HCT116 (cell line): Measurements from ENCODE around the gene SLC25A1.

Experiments used
- CBX3 ChIP-seq: IDR thresholded peaks from 2 replicates; pipeline ENCODE4 v1.6.1; 2012; ENCODE audit warnings: low read depth
- POLR2A ChIP-seq: IDR thresholded peaks from 2 replicates; pipeline ENCODE4 v1.7.0; 2011; ENCODE audit warnings: borderline replicate concordance; ENCODE audit not compliant: insufficient read depth, insufficient read length; ENCODE audit errors: extremely low read depth
- POLR2AphosphoS5 ChIP-seq: IDR thresholded peaks from 2 replicates; pipeline ENCODE4 v1.6.1; 2011; ENCODE audit warnings: mild to moderate bottlenecking, low read depth, low read length, moderate library complexity
- TF ChIP-seq, protein P1 (sequence below): IDR thresholded peaks from 2 replicates; pipeline ENCODE4 v1.6.1; 2011; ENCODE audit warnings: mild to moderate bottlenecking, low read length, moderate library complexity; ENCODE audit not compliant: insufficient replicate concordance; ENCODE audit errors: extremely low read depth
- TF ChIP-seq, protein P2 (sequence below), 3 experiments: fragments of 200-600 bp in 1 of 3; sonication (generic) in 1 of 3; IDR thresholded peaks in 2 of 3; conservative IDR thresholded peaks in 1 of 3; 2 replicates each; pipeline ENCODE4 v1.5.1; 2012 to 2017; ENCODE audit warnings: low read depth in 2 of 3, low read length in 2 of 3, antibody characterized with exemption in 1 of 3, borderline replicate concordance in 1 of 3, control low read depth in 1 of 3, mild to moderate bottlenecking in 1 of 3, mixed read lengths in 1 of 3, mixed run types in 1 of 3, moderate library complexity in 1 of 3; ENCODE audit not compliant: insufficient read depth in 1 of 3
- TF ChIP-seq, protein P3 (sequence below): IDR thresholded peaks from 2 replicates; pipeline ENCODE4 v1.6.1; 2012

DNA sequence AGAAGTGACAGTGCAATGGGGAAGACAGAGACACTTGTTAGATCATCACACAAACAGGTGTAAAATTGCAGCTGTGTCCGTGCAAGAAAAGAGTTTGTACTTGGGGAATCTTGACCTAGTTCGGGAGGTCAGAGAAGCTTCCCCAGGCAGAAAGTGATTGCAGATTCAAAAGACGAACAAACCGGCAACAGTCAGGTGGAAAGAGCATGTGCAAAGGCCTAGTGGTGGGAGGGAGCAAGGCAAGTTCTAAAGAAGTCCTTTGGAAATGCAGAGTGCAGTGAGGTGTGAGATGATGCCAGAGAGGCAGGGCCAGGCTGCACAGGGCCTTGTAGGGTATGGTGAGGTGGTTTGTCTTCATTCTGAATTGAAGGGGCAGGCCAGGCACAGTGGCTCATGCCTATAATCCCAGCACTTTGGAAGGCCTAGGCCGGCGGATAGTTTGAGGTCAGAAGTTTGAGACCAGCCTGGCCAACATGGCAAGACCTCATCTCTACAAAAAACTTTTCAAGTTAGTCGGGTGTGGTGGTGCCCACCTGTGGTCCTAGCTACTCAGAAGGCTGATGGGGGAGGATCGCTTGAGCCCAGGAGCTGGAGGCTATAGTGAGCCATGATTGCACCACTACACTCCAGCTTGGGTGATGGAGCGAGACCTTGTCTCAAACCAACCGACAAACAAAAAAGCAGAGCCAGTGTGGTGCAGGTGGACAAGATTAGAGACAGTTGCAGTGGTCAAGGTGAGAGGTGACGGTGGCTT, 32.1 kb downstream of the SLC25A1 start:
- TF ChIP-seq, protein P1, sequence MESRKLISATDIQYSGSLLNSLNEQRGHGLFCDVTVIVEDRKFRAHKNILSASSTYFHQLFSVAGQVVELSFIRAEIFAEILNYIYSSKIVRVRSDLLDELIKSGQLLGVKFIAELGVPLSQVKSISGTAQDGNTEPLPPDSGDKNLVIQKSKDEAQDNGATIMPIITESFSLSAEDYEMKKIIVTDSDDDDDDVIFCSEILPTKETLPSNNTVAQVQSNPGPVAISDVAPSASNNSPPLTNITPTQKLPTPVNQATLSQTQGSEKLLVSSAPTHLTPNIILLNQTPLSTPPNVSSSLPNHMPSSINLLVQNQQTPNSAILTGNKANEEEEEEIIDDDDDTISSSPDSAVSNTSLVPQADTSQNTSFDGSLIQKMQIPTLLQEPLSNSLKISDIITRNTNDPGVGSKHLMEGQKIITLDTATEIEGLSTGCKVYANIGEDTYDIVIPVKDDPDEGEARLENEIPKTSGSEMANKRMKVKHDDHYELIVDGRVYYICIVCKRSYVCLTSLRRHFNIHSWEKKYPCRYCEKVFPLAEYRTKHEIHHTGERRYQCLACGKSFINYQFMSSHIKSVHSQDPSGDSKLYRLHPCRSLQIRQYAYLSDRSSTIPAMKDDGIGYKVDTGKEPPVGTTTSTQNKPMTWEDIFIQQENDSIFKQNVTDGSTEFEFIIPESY: no peak
- TF ChIP-seq POLR2A: no peak
- TF ChIP-seq, protein P2, sequence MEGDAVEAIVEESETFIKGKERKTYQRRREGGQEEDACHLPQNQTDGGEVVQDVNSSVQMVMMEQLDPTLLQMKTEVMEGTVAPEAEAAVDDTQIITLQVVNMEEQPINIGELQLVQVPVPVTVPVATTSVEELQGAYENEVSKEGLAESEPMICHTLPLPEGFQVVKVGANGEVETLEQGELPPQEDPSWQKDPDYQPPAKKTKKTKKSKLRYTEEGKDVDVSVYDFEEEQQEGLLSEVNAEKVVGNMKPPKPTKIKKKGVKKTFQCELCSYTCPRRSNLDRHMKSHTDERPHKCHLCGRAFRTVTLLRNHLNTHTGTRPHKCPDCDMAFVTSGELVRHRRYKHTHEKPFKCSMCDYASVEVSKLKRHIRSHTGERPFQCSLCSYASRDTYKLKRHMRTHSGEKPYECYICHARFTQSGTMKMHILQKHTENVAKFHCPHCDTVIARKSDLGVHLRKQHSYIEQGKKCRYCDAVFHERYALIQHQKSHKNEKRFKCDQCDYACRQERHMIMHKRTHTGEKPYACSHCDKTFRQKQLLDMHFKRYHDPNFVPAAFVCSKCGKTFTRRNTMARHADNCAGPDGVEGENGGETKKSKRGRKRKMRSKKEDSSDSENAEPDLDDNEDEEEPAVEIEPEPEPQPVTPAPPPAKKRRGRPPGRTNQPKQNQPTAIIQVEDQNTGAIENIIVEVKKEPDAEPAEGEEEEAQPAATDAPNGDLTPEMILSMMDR (IDR thresholded peaks at IDR 0.05 in 2 of 3, conservative IDR thresholded peaks at IDR 0.05 in 1 of 3; ENCODE audit: borderline replicate concordance in 1 of 3, insufficient read depth in 1 of 3, low read depth in 2 of 3, low read length in 2 of 3): 0 out of 6 replicates have a peak, but pooled peaks of 1 of the 3 experiments have one; percentile 13
- TF ChIP-seq, protein P3, sequence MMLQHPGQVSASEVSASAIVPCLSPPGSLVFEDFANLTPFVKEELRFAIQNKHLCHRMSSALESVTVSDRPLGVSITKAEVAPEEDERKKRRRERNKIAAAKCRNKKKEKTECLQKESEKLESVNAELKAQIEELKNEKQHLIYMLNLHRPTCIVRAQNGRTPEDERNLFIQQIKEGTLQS: no peak
- TF ChIP-seq CBX3: no peak
- no peak for TF ChIP-seq POLR2AphosphoS5
